GM19239 (cell line): ENCODE measurements around the gene NUBPL.
"Not testable (repeated sequence)": the region's sequence is repeated elsewhere in the genome, so short reads cannot be mapped to it uniquely, and the experiment has no call there.

Source experiments
- DNase-seq: peaks from one replicate; pipeline ENCODE4 v3.0.0; 2011; ENCODE audit warnings: low spot score; ENCODE audit not compliant: insufficient read length
- FAIRE-seq: peaks from 2 replicates; lab custom pipeline; 2011; peaks lifted over from hg19 to GRCh38; lab: Jason Lieb, UNC

Gene NUBPL

GRCh38 chr14:31576949-31577348 lies 15.7 kb downstream of the NUBPL start:
- no peak for FAIRE-seq
- DNase-seq, result no peak

- no peak for FAIRE-seq
- no peak for DNase-seq
Measured at GRCh38 chr14:31578266-31578665, 17.1 kb downstream of the NUBPL start.

GRCh38 chr14:31578792-31579501 lies 17.7 kb downstream of the NUBPL start:
- FAIRE-seq (no peak), DNase-seq (no peak)

- DNase-seq, result no peak
- FAIRE-seq, result no peak
Measured at GRCh38 chr14:31580234-31580633, 19.0 kb downstream of the NUBPL start.

GRCh38 chr14:31582286-31582691 lies 21.1 kb downstream of the NUBPL start:
- FAIRE-seq (no peak), DNase-seq (no peak)

GRCh38 chr14:31582836-31583452 lies 21.7 kb downstream of the NUBPL start:
- FAIRE-seq (no peak), DNase-seq (no peak)

- FAIRE-seq (no peak), DNase-seq (no peak)
Measured at GRCh38 chr14:31590206-31590605, 29.0 kb downstream of the NUBPL start.

- FAIRE-seq, result no peak
- DNase-seq, result no peak
Measured at GRCh38 chr14:31592122-31592521, 30.9 kb downstream of the NUBPL start.

- DNase-seq, result no peak
- no peak for FAIRE-seq
Measured at GRCh38 chr14:31592631-31593030, 31.4 kb downstream of the NUBPL start.

- FAIRE-seq (no peak), DNase-seq (no peak)
Measured at GRCh38 chr14:31596342-31597095, 35.3 kb downstream of the NUBPL start.

GRCh38 chr14:31605702-31606101 lies 44.5 kb downstream of the NUBPL start:
- no peak for DNase-seq
- no peak for FAIRE-seq

- FAIRE-seq, result no peak
- no peak for DNase-seq
Measured at GRCh38 chr14:31611778-31612433, 50.7 kb downstream of the NUBPL start.

GRCh38 chr14:31613188-31613587 lies 52.0 kb downstream of the NUBPL start:
- FAIRE-seq (no peak), DNase-seq (no peak)

GRCh38 chr14:31618884-31619283 lies 57.7 kb downstream of the NUBPL start:
- not testable (repeated sequence) for FAIRE-seq, DNase-seq

- DNase-seq, result no peak
- no peak for FAIRE-seq
Measured at GRCh38 chr14:31619440-31619839, 58.2 kb downstream of the NUBPL start.

GRCh38 chr14:31620898-31621297 lies 59.7 kb downstream of the NUBPL start:
- not testable (repeated sequence) for DNase-seq, FAIRE-seq

- DNase-seq, result no peak
- FAIRE-seq, result no peak
Measured at GRCh38 chr14:31622060-31622459, 60.9 kb downstream of the NUBPL start.

- FAIRE-seq, DNase-seq: not testable (repeated sequence)
Measured at GRCh38 chr14:31652900-31653299, 91.7 kb downstream of the NUBPL start.

- DNase-seq (no peak), FAIRE-seq (no peak)
Measured at GRCh38 chr14:31657917-31658316, 96.7 kb downstream of the NUBPL start.

GRCh38 chr14:31659278-31659677 lies 98.1 kb downstream of the NUBPL start:
- FAIRE-seq, result no peak
- no peak for DNase-seq

GRCh38 chr14:31660191-31660590 lies 99.0 kb downstream of the NUBPL start:
- DNase-seq, result no peak
- peak; percentile 4 for FAIRE-seq
